Ishikawa (cell line): ENCODE data around the gene ALDH7A1.

ENCODE experiments used
- CEBPB ChIP-seq: IDR thresholded peaks from 2 replicates; pipeline ENCODE4 v1.6.1; 2012
- CREB1 ChIP-seq: IDR thresholded peaks from 2 replicates; pipeline ENCODE4 v1.6.1; 2012; ENCODE audit warnings: low read depth
- EGR1 ChIP-seq: IDR thresholded peaks from 2 replicates; pipeline ENCODE4 v1.6.1; 2012
- EP300 ChIP-seq: IDR thresholded peaks from 2 replicates; pipeline ENCODE4 v1.6.1; 2012; ENCODE audit warnings: borderline replicate concordance
- NFIC ChIP-seq: IDR thresholded peaks from 2 replicates; pipeline ENCODE4 v1.6.1; 2012
- RAD21 ChIP-seq: IDR thresholded peaks from 2 replicates; pipeline ENCODE4 v1.6.1; 2012; ENCODE audit warnings: low read depth
- TAF1 ChIP-seq: IDR thresholded peaks from 2 replicates; pipeline ENCODE4 v1.6.1; 2012; ENCODE audit warnings: low read depth, mild to moderate bottlenecking
- TCF12 ChIP-seq: IDR thresholded peaks from 2 replicates; pipeline ENCODE4 v1.6.1; 2012; ENCODE audit warnings: low read depth
- TEAD4 ChIP-seq: IDR thresholded peaks from 2 replicates; pipeline ENCODE4 v1.6.1; 2012
- YY1 ChIP-seq: IDR thresholded peaks from 2 replicates; pipeline ENCODE4 v1.6.1; 2012; ENCODE audit warnings: low read depth
- ZBTB7A ChIP-seq: IDR thresholded peaks from 2 replicates; pipeline ENCODE4 v1.6.1; 2012; ENCODE audit warnings: low read depth
- TF ChIP-seq, protein P1 (sequence below): IDR thresholded peaks from 2 replicates; pipeline ENCODE4 v1.6.1; 2012; ENCODE audit warnings: low read depth, mild to moderate bottlenecking
- TF ChIP-seq, protein P2 (sequence below): IDR thresholded peaks from 2 replicates; pipeline ENCODE4 v1.6.1; 2012

ALDH7A1 gene

DNA sequence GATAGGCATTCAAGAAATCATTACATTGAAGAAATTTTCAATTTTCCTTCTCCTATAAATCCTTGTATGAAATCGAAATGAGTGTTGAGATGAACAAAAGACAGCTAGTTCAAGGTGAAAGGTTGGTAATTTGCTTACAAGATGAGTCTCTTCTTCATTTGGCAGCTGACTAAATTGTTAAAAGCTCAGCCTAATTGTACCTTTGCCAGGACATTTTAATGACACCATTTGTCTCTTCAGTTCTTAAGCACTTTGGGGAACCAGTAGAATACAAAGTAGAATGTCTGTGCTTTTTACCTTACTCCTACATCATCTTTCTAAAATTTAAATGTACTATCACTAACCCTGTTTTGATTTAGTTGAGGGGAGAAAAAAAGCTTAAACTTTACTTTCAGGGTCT is 112.4 kb downstream of the ALDH7A1 start:
- TF ChIP-seq, protein P1, sequence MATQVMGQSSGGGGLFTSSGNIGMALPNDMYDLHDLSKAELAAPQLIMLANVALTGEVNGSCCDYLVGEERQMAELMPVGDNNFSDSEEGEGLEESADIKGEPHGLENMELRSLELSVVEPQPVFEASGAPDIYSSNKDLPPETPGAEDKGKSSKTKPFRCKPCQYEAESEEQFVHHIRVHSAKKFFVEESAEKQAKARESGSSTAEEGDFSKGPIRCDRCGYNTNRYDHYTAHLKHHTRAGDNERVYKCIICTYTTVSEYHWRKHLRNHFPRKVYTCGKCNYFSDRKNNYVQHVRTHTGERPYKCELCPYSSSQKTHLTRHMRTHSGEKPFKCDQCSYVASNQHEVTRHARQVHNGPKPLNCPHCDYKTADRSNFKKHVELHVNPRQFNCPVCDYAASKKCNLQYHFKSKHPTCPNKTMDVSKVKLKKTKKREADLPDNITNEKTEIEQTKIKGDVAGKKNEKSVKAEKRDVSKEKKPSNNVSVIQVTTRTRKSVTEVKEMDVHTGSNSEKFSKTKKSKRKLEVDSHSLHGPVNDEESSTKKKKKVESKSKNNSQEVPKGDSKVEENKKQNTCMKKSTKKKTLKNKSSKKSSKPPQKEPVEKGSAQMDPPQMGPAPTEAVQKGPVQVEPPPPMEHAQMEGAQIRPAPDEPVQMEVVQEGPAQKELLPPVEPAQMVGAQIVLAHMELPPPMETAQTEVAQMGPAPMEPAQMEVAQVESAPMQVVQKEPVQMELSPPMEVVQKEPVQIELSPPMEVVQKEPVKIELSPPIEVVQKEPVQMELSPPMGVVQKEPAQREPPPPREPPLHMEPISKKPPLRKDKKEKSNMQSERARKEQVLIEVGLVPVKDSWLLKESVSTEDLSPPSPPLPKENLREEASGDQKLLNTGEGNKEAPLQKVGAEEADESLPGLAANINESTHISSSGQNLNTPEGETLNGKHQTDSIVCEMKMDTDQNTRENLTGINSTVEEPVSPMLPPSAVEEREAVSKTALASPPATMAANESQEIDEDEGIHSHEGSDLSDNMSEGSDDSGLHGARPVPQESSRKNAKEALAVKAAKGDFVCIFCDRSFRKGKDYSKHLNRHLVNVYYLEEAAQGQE: no peak
- no peak for TF ChIP-seq TAF1
- no peak for TF ChIP-seq CEBPB
- no peak for TF ChIP-seq TEAD4
- TF ChIP-seq, protein P2, sequence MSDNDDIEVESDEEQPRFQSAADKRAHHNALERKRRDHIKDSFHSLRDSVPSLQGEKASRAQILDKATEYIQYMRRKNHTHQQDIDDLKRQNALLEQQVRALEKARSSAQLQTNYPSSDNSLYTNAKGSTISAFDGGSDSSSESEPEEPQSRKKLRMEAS: no peak
- TF ChIP-seq CREB1: no peak
- no peak for TF ChIP-seq RAD21
- no peak for TF ChIP-seq YY1
- no peak for TF ChIP-seq NFIC
- TF ChIP-seq TCF12: no peak
- no peak for TF ChIP-seq ZBTB7A
- no peak for TF ChIP-seq EGR1

DNA sequence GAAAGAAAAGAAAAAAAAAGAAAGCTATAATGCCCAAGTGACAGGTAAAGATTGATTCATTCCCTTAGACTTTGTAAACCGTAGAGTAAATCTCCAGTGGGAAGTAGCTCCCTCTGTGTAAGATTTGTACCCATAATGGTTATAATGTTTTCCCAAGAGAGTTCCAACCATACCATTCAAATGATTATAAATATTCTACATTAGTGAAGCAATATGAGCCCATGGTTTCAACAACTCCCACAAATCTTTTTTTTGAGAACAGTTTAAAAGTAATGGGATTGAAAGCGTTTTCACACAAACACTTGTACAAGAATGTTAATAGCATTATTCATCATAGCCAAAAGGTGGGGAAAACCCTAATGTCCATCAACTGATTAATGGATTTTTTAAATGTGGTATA is 113.8 kb downstream of the ALDH7A1 start:
- TF ChIP-seq ZBTB7A (no peak), NFIC (no peak), RAD21 (no peak), CREB1 (no peak), TCF12 (no peak), EP300 (no peak), TEAD4 (no peak), TAF1 (no peak)
- TF ChIP-seq, protein P2: no peak
- TF ChIP-seq, protein P1: no peak
